ENCODE measurements around the gene LRRC8B. TPM values are rescaled to one million over a fixed set of nuclear protein-coding genes. Genes with fewer than 3 reads are reported as not detected.

Gene LRRC8B
- total RNA-seq, 1 experiment from 2014 or later, result 9.7 TPM

DNA sequence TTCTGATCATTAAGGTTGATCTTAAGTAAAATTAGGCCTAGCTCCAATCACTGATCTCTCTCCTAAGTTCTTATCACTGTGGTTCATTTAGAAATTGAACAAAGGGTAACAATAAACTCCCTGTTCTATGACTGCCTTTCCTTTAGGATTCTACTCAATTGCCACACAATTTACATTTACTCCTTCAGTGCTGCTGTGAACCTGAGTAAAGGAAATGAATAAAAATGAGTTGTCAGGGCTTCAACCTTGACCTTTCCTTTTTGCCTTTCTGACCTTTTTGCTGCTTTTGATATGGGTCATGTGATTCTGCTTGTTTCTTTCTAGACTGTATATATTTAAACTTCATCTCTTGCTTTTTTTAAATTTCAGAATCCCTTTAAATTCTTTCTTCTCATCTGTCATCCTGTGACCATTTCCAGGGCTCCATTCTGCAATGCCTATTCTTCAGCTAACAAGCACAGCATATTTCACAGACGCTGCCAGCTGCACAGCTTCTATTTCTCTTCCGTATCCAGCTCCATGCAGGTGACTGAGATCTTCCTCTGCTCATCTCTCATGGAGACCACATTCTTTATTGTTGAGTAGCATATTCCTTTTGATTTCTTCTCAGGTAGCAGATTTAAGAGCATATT, 3.2 kb downstream of the LRRC8B start:
- peaks cover 8% of the 10 kb centered on the region for H3K9me3 Mint-ChIP-seq (ENCODE audit: unreplicated experiment)
- BruUV-seq (replicated peaks), result no TSS peak
- POLR2A ChIA-PET, result interaction anchor here (0.7 to 1.6 kb wide), 4 partner anchors 13 to 1619 kb away, joined by 3 to 8 read pairs (median 4); no protein-coding TSS in a partner anchor
- TF ChIP-seq, protein P1, sequence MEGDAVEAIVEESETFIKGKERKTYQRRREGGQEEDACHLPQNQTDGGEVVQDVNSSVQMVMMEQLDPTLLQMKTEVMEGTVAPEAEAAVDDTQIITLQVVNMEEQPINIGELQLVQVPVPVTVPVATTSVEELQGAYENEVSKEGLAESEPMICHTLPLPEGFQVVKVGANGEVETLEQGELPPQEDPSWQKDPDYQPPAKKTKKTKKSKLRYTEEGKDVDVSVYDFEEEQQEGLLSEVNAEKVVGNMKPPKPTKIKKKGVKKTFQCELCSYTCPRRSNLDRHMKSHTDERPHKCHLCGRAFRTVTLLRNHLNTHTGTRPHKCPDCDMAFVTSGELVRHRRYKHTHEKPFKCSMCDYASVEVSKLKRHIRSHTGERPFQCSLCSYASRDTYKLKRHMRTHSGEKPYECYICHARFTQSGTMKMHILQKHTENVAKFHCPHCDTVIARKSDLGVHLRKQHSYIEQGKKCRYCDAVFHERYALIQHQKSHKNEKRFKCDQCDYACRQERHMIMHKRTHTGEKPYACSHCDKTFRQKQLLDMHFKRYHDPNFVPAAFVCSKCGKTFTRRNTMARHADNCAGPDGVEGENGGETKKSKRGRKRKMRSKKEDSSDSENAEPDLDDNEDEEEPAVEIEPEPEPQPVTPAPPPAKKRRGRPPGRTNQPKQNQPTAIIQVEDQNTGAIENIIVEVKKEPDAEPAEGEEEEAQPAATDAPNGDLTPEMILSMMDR (IDR thresholded peaks at IDR 0.05; ENCODE audit: unreplicated experiment), result no peak
- H3K4me1 Mint-ChIP-seq (ENCODE audit: insufficient read depth, unreplicated experiment), result peaks cover 13% of the 10 kb centered on the region
- CTCF ChIA-PET, result interaction anchor here (0.5 to 1.2 kb wide), 3 partner anchors 8 to 449 kb away, joined by 3 to 4 read pairs (median 4); no protein-coding TSS in a partner anchor
- H3K4me3 Mint-ChIP-seq (ENCODE audit: unreplicated experiment), result no peak overlapping the region
- H3K27me3 Mint-ChIP-seq (ENCODE audit: insufficient read depth, unreplicated experiment), result no peaks in the 10 kb centered on the region
- H3K36me3 Mint-ChIP-seq (ENCODE audit: insufficient read depth, unreplicated experiment), result no peaks in the 10 kb centered on the region
- H3K27ac Mint-ChIP-seq (ENCODE audit: low read depth, unreplicated experiment), result no peak overlapping the region
- DNase-seq (ENCODE audit: unreplicated experiment), result no peak
- intact Hi-C loops (cut with micrococcal nuclease), result no loop called here

DNA sequence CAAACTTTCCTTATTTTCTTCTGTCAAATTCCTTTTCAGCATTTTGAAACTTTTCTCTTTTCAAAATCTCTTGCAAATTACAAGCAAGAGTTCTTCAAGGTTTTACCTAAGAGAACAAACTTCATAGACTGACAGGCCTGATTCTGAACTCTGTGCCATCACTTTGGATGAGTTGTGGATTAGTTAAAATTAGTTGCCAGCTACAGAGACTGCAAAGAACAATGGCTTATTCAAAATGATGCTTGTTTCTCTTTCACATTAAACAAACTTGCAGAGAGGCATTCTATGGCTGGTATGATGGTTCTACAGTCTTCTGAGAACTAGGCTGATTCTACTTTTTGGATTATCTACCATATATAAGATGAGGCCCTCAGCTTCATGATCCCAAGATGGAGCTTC, 3.8 kb downstream of the LRRC8B start:
- H3K9me3 Mint-ChIP-seq (ENCODE audit: unreplicated experiment), result peaks cover 8% of the 10 kb centered on the region
- ChIA-PET CTCF (interaction anchor here (0.5 to 1.2 kb wide), 4 partner anchors 8 to 448 kb away, joined by 3 to 4 read pairs (median 4); no protein-coding TSS in a partner anchor), POLR2A (interaction anchor here (0.7 to 1.6 kb wide), 3 partner anchors 13 to 62 kb away, joined by 3 to 8 read pairs (median 4); no protein-coding TSS in a partner anchor)
- H3K27ac Mint-ChIP-seq (ENCODE audit: low read depth, unreplicated experiment), result no peak overlapping the region
- peaks cover 13% of the 10 kb centered on the region for H3K4me1 Mint-ChIP-seq (ENCODE audit: insufficient read depth, unreplicated experiment)
- TF ChIP-seq, protein P1 (IDR thresholded peaks at IDR 0.05; ENCODE audit: unreplicated experiment), result no peak
- H3K27me3 Mint-ChIP-seq (ENCODE audit: insufficient read depth, unreplicated experiment), result no peaks in the 10 kb centered on the region
- H3K4me3 Mint-ChIP-seq (ENCODE audit: unreplicated experiment), result no peak overlapping the region
- no peaks in the 10 kb centered on the region for H3K36me3 Mint-ChIP-seq (ENCODE audit: insufficient read depth, unreplicated experiment)
- intact Hi-C loops (cut with micrococcal nuclease), result no loop called here
- no TSS peak for BruUV-seq (replicated peaks)
- DNase-seq (ENCODE audit: unreplicated experiment), result no peak

DNA sequence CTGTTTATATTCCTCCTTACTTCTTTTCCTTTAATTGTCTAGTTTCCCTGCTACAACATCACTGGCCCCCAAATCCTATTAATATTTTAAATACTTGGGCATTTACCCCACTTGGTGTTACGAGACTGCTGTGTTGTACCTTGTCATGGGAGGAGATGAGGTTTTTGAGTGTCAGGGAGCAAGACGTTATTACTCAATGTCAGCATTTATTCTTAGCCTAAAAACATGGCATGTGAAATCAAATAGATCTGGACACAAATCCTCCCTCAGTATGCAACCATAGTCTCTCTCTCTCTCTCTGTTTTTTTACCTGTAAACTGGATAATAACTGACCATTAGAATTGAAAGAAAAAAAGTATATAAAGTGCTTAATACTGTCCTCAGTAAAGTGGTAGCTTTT, 4.6 kb downstream of the LRRC8B start:
- ChIA-PET POLR2A (interaction anchor here (0.7 to 1.6 kb wide), 3 partner anchors 12 to 190 kb away, joined by 3 to 8 read pairs (median 4); no protein-coding TSS in a partner anchor), CTCF (interaction anchor here (0.8 to 1.2 kb wide), 2 partner anchors 9 to 102 kb away, joined by 3 to 4 read pairs; no protein-coding TSS in a partner anchor)
- H3K36me3 Mint-ChIP-seq (ENCODE audit: insufficient read depth, unreplicated experiment), result no peaks in the 10 kb centered on the region
- H3K27ac Mint-ChIP-seq (ENCODE audit: low read depth, unreplicated experiment), result no peak overlapping the region
- peaks cover 13% of the 10 kb centered on the region for H3K4me1 Mint-ChIP-seq (ENCODE audit: insufficient read depth, unreplicated experiment)
- TF ChIP-seq, protein P1 (IDR thresholded peaks at IDR 0.05; ENCODE audit: unreplicated experiment), result no peak
- BruUV-seq (replicated peaks), result no TSS peak
- H3K9me3 Mint-ChIP-seq (ENCODE audit: unreplicated experiment), result peaks cover 8% of the 10 kb centered on the region
- intact Hi-C loops (cut with micrococcal nuclease), result no loop called here
- DNase-seq (ENCODE audit: unreplicated experiment), result no peak
- H3K4me3 Mint-ChIP-seq (ENCODE audit: unreplicated experiment), result no peak overlapping the region
- H3K27me3 Mint-ChIP-seq (ENCODE audit: insufficient read depth, unreplicated experiment), result no peaks in the 10 kb centered on the region

DNA sequence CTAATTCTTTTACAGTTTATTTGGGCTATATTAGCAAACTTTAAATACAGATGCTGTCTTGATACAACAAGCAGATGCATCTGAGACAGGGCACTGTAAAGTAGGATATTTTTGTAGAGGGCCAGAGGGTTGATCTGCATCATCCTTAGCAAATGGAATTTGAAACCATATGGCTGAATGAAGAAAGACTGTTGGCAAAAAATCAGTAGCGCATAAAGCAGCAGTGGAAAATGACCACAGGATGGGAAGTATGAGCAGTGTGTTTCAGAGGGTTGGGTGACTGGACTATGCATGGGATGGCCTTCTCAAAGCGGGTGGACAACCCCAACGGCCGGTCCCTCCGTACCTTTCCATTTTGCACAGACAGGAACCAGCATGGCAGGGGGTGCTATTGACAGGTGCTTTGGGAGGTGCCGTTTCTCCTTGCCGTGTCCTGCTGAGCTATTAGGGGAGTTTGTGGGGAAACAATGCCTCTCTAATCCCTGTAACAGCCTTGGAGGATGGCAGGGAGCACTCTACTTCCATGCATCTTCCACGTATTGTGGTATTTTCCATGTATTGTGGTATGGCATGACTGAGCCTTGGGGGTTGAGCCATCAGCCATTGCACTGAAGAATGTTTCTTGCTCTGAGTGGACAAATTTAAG, 5.9 kb downstream of the LRRC8B start:
- no TSS peak for BruUV-seq (replicated peaks)
- CTCF ChIA-PET, result interaction anchor here (0.6 to 1.8 kb wide), 3 partner anchors 10 to 84 kb away, joined by 3 to 4 read pairs (median 3); no protein-coding TSS in a partner anchor
- no peak overlapping the region for H3K4me3 Mint-ChIP-seq (ENCODE audit: unreplicated experiment)
- H3K27me3 Mint-ChIP-seq (ENCODE audit: insufficient read depth, unreplicated experiment), result no peaks in the 10 kb centered on the region
- DNase-seq (ENCODE audit: unreplicated experiment), result no peak
- POLR2A ChIA-PET, result no interaction called here
- H3K4me1 Mint-ChIP-seq (ENCODE audit: insufficient read depth, unreplicated experiment), result peaks cover 8% of the 10 kb centered on the region
- intact Hi-C loops (cut with micrococcal nuclease), result no loop called here
- H3K9me3 Mint-ChIP-seq (ENCODE audit: unreplicated experiment), result peaks cover 8% of the 10 kb centered on the region
- no peaks in the 10 kb centered on the region for H3K36me3 Mint-ChIP-seq (ENCODE audit: insufficient read depth, unreplicated experiment)
- TF ChIP-seq, protein P1 (IDR thresholded peaks at IDR 0.05; ENCODE audit: unreplicated experiment), result no peak
- H3K27ac Mint-ChIP-seq (ENCODE audit: low read depth, unreplicated experiment), result no peak overlapping the region

All from MCF 10A (cell line).